OCI-LY3 (cell line): Measurements from ENCODE around the gene CHPT1.
"Not testable (repeated sequence)": the region's sequence is repeated elsewhere in the genome, so short reads cannot be mapped to it uniquely, and the experiment has no call there.

Experiments
- H2AFZ ChIP-seq: fragments of 200-600, 300-600 bp; shearing (Covaris generic); 2 replicates; pipeline ENCODE4 v1.6.0; 2014; ENCODE audit warnings: antibody characterized with exemption, low read depth, low read length
- H3K27ac ChIP-seq: fragments of 200-600, 300-600 bp; sonication (generic); 2 replicates; pipeline ENCODE4 v1.5.1; 2014; ENCODE audit warnings: mild to moderate bottlenecking, low read length, moderate library complexity, mixed read lengths
- H3K27me3 ChIP-seq: fragments of 200-600, 300-600 bp; sonication (generic); 2 replicates; pipeline ENCODE4 v1.6.1; 2014; ENCODE audit warnings: low read depth, low read length, mixed read lengths
- H3K36me3 ChIP-seq: fragments of 200-600, 300-600 bp; sonication (generic); replicated peaks from 2 replicates; pipeline ENCODE3; 2014; ENCODE audit warnings: low read depth, low read length, mixed read lengths
- H3K4me1 ChIP-seq: fragments of 300-600, 200-600 bp; sonication (generic); 2 replicates; pipeline ENCODE4 v1.6.1; 2014; ENCODE audit warnings: low read length, mixed read lengths
- H3K4me2 ChIP-seq: fragments of 200-600, 300-600 bp; sonication (generic); 2 replicates; pipeline ENCODE4 v1.6.1; 2014; ENCODE audit warnings: low read length, mixed read lengths
- H3K4me3 ChIP-seq: fragments of 300-600, 200-600 bp; sonication (generic); 2 replicates; pipeline ENCODE4 v1.5.1; 2014; ENCODE audit warnings: antibody characterized with exemption, mild to moderate bottlenecking, low read length, moderate library complexity
- H3K79me2 ChIP-seq: fragments of 300-600, 200-600 bp; shearing (Covaris generic); 2 replicates; pipeline ENCODE4 v1.6.1; 2014; ENCODE audit warnings: mild to moderate bottlenecking, low read length, mixed read lengths
- H3K9ac ChIP-seq: fragments of 300-600, 200-600 bp; shearing (Covaris generic); 2 replicates; pipeline ENCODE4 v1.6.0; 2014; ENCODE audit warnings: mild to moderate bottlenecking, low read length, moderate library complexity
- H3K9me3 ChIP-seq: fragments of 200-600, 300-600 bp; shearing (Covaris generic); 2 replicates; pipeline ENCODE4 v1.6.1; 2014; ENCODE audit warnings: low read length, mixed read lengths; ENCODE audit not compliant: insufficient read depth
- H4K20me1 ChIP-seq: fragments of 200-600, 300-600 bp; sonication (generic); 2 replicates; pipeline ENCODE4 v1.6.1; 2016; ENCODE audit warnings: low read length, mixed read lengths; ENCODE audit not compliant: insufficient read depth
- CTCF ChIP-seq: fragments of 200-600, 300-600 bp; sonication (generic); IDR thresholded peaks from 2 replicates; pipeline ENCODE4 v1.5.1; 2014; ENCODE audit warnings: antibody characterized with exemption, low read length, low read depth
- EZH2phosphoT487 ChIP-seq: fragments of 200-600 bp; shearing (Covaris generic); IDR thresholded peaks from 2 replicates; pipeline ENCODE4 v1.6.1; 2018; ENCODE audit warnings: antibody characterized with exemption, mixed run types, low read depth

CHPT1 gene

GRCh38 chr12:101733166-101733565, 35.7 kb downstream of the CHPT1 start:
- H4K20me1 ChIP-seq = no peaks in the 10 kb centered on the region
- H3K79me2 ChIP-seq = no peaks in the 10 kb centered on the region
- no peak overlapping the region for H3K4me2 ChIP-seq
- H3K4me3 ChIP-seq = no peak overlapping the region
- H2AFZ ChIP-seq = no peak overlapping the region
- H3K4me1 ChIP-seq = no peaks in the 10 kb centered on the region
- H3K27me3 ChIP-seq = no peaks in the 10 kb centered on the region
- TF ChIP-seq CTCF (no peak), EZH2phosphoT487 (no peak)
- H3K27ac ChIP-seq = no peak overlapping the region
- no peak overlapping the region for H3K9ac ChIP-seq
- no peaks in the 10 kb centered on the region for H3K9me3 ChIP-seq
- no peaks in the 10 kb centered on the region for H3K36me3 ChIP-seq

GRCh38 chr12:101734482-101734881, 37.0 kb downstream of the CHPT1 start:
- H3K79me2 ChIP-seq, H3K4me1 ChIP-seq, H4K20me1 ChIP-seq, H3K9me3 ChIP-seq, H3K27ac ChIP-seq, H3K4me2 ChIP-seq, H2AFZ ChIP-seq, H3K9ac ChIP-seq, H3K4me3 ChIP-seq, H3K36me3 ChIP-seq, H3K27me3 ChIP-seq: not testable (repeated sequence)

GRCh38 chr12:101737476-101737875, 40.0 kb downstream of the CHPT1 start:
- Histone ChIP-seq H4K20me1 (no peaks in the 10 kb centered on the region), H3K36me3 (no peaks in the 10 kb centered on the region), H3K4me1 (no peaks in the 10 kb centered on the region), H2AFZ (no peak overlapping the region), H3K4me2 (no peak overlapping the region), H3K4me3 (no peak overlapping the region), H3K27ac (no peak overlapping the region), H3K9ac (no peak overlapping the region), H3K79me2 (no peaks in the 10 kb centered on the region), H3K27me3 (no peaks in the 10 kb centered on the region), H3K9me3 (no peaks in the 10 kb centered on the region)
- TF ChIP-seq EZH2phosphoT487 = no peak
- no peak for TF ChIP-seq CTCF

GRCh38 chr12:101738920-101739665, 41.7 kb downstream of the CHPT1 start, which contains the start of gene SYCP3:
TSS of gene SYCP3 (minus strand) at chr12:101739462. CDS start at chr12:101737935, 1,527 bp downstream.
- no peaks in the 10 kb centered on the region for H3K36me3 ChIP-seq
- H3K9me3 ChIP-seq = no peaks in the 10 kb centered on the region

More at GRCh38 chr12:101738920-101739665, 41.7 kb downstream of the CHPT1 start, which contains the start of gene SYCP3:
- no peak within 1 kb of the TSS for H3K4me3 ChIP-seq
- no peaks in the 10 kb centered on the region for H3K27me3 ChIP-seq
- no peaks in the 10 kb centered on the region for H4K20me1 ChIP-seq
- H3K4me2 ChIP-seq = no peak within 1 kb of the TSS
- no peaks in the 10 kb centered on the region for H3K79me2 ChIP-seq
- no peak within 1 kb of the TSS for H3K27ac ChIP-seq
- H3K9ac ChIP-seq = no peak within 1 kb of the TSS
- no peaks in the 10 kb centered on the region for H3K4me1 ChIP-seq
- no peak within 1 kb of the TSS for H2AFZ ChIP-seq
- TF ChIP-seq EZH2phosphoT487 (no peak), CTCF (no peak)
